Urinary bladder (tissue), 4 donors: ENCODE measurements around the gene GOLGA2. TPM values are rescaled to one million over a fixed set of nuclear protein-coding genes. Genes with fewer than 3 reads are reported as not detected.
"Not testable (repeated sequence)": the region's sequence is repeated elsewhere in the genome, so short reads cannot be mapped to it uniquely, and the experiment has no call there.

Experiments
- DNase-seq: peaks from one replicate; pipeline ENCODE4 v3.0.0-alpha.2; 2015; ENCODE audit errors: extremely low spot score
- H3K27ac ChIP-seq: one replicate; pipeline ENCODE4 v1.5.1; 2013; ENCODE audit warnings: low read depth, mild to moderate bottlenecking, moderate library complexity
- H3K36me3 ChIP-seq: one replicate; pipeline ENCODE4 v1.6.1; 2013; ENCODE audit warnings: mild to moderate bottlenecking, moderate library complexity; ENCODE audit not compliant: insufficient read depth
- H3K4me1 ChIP-seq: one replicate; pipeline ENCODE4 v1.6.1; 2013; ENCODE audit warnings: mild to moderate bottlenecking, moderate library complexity; ENCODE audit not compliant: insufficient read depth
- H3K4me3 ChIP-seq: one replicate; pipeline ENCODE4 v1.5.1; 2013; ENCODE audit warnings: low read depth, low read length
- WGBS: extraction: QIAGEN DNeasy Blood & Tissue Kit; methylation state at CpG from one replicate; pipeline ENCODE4 v1.1.7; 2013; 5-methylcytosine and 5-hydroxymethylcytosine counted together
- polyA plus RNA-seq: library from polyadenylated mRNA; stranded (reverse); fragments of 200-250 nt; gene quantifications from one replicate; pipeline ENCODE4 v1.2.3, GENCODE V29; 2013
- total RNA-seq: library from RNA; depleted of rRNA; stranded (reverse); fragments of >200 nt; gene quantifications from one replicate; pipeline ENCODE4 v1.2.3, GENCODE V29; 2014
- donor health status: healthy with polysubstance abuse.
- donor health status: healthy.

Gene GOLGA2
- total and polyA plus RNA-seq, 2 donors: 88.9 to 147 TPM

GRCh38 chr9:128280084-128280622 is 4.3 kb upstream of the GOLGA2 start:
- Histone ChIP-seq H3K4me1 (no peaks in the 10 kb centered on the region), H3K4me3 (no peak overlapping the region), H3K27ac (no peak overlapping the region), H3K36me3 (no peaks in the 10 kb centered on the region)
- no peak for DNase-seq
- WGBS: 91% methylated on average over 5 of the region's 5 CpGs

GRCh38 chr9:128279088-128280073 is 3.6 kb upstream of the GOLGA2 start:
- H3K36me3 ChIP-seq, H3K4me3 ChIP-seq, DNase-seq, H3K4me1 ChIP-seq, H3K27ac ChIP-seq: not testable (repeated sequence)
- WGBS: 66% methylated on average over 22 of the region's 22 CpGs

GRCh38 chr9:128276574-128277270 is 915 bp upstream of the GOLGA2 start:
- WGBS: 5% methylated on average over 23 of the region's 23 CpGs
- DNase-seq: no peak
- peak overlapping the region; percentile 76 for H3K27ac ChIP-seq
- H3K36me3 ChIP-seq: no peaks in the 10 kb centered on the region
- peak overlapping the region; percentile 45 for H3K4me3 ChIP-seq
- H3K4me1 ChIP-seq: no peaks in the 10 kb centered on the region

DNA sequence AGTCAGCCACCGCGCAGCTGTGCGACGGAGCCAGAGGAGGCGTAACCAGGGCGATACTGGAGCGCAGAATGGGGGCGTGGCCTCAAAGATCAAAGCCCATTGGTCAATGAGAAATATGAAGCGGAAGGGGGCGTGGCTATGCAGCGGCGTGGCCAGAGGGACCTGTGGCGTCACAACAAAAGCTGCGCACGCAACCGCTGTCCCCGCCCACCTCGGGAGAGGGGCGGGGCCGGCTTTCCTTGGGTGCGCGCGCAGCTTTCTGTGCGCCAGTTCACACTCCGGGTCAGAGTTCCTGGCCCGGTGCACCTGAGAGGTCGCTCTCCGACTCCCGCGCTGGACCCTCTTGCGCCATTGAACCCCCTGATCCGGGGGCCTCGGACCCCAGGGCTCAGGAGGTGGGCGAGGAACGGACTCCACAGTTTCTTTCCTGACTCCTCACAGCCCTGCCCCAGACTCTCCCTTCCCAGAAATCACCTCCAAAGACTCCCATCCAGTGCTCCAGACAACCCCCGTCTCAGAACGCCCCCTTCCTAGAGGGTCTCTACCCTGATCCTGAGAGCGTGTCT is 284 bp upstream of the GOLGA2 start, which contains the start of gene SWI5:
TSS of gene SWI5 (plus strand) at position 269 of the 566 bp plus-strand sequence.
- peak within 1 kb of the TSS; percentile 85 for H3K27ac ChIP-seq
- DNase-seq: peak; percentile 100
- no peaks in the 10 kb centered on the region for H3K4me1 ChIP-seq
- H3K36me3 ChIP-seq: no peaks in the 10 kb centered on the region
- peak within 1 kb of the TSS; percentile 91 for H3K4me3 ChIP-seq
- WGBS: under 1% methylated on average over 38 of the region's 38 CpGs

DNA sequence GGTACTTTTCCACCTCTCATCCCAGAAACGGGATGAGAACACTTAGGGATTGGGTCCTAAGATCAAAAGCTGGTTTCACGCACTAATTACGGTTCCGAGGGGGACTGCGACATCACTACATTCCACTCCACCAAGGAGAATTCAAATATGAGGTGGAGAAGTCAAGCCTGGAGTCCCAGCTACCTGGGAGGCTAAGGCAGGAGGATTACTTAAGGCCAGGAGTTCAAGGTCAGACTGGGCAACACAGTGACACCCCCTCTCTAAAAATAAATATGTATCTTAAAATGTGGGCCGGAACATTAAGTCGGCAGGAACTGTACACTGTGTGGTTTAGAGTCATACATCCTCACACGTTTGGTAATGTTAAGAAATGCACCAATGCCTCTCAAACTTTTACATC is 1.6 kb downstream of the GOLGA2 start:
- Histone ChIP-seq H3K27ac (no peak overlapping the region), H3K4me3 (no peak overlapping the region), H3K4me1 (no peaks in the 10 kb centered on the region), H3K36me3 (no peaks in the 10 kb centered on the region)
- no peak for DNase-seq
- 70% methylated on average over 8 of the region's 8 CpGs for WGBS

DNA sequence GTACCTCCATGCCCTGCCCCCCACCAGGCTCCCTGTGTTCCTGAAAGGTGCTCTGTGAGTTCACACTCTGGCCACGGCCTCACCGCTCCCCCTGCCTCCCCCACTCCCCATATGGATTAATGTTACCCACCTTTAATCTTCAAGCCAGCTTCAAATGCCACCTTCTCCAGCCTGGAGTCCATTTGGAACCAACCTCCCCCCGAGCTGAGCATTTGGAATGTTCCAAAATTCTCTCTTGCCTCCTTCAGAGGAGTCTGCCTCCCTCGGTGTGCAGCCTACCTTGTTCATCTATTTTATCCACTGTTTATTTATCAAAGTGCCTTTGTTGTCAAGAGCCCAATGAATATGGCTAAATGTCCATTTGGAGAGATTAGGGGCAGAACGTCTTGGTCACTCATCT is 4.3 kb downstream of the GOLGA2 start:
- Histone ChIP-seq H3K4me3 (no peak overlapping the region), H3K27ac (no peak overlapping the region), H3K36me3 (no peaks in the 10 kb centered on the region), H3K4me1 (no peaks in the 10 kb centered on the region)
- 62% methylated on average over 5 of the region's 5 CpGs for WGBS
- DNase-seq: no peak

GRCh38 chr9:128271112-128271511 is 4.7 kb downstream of the GOLGA2 start:
- Histone ChIP-seq H3K27ac (no peak overlapping the region), H3K36me3 (no peaks in the 10 kb centered on the region), H3K4me3 (no peak overlapping the region), H3K4me1 (no peaks in the 10 kb centered on the region)
- 86% methylated on average over 3 of the region's 3 CpGs for WGBS
- DNase-seq: no peak

DNA sequence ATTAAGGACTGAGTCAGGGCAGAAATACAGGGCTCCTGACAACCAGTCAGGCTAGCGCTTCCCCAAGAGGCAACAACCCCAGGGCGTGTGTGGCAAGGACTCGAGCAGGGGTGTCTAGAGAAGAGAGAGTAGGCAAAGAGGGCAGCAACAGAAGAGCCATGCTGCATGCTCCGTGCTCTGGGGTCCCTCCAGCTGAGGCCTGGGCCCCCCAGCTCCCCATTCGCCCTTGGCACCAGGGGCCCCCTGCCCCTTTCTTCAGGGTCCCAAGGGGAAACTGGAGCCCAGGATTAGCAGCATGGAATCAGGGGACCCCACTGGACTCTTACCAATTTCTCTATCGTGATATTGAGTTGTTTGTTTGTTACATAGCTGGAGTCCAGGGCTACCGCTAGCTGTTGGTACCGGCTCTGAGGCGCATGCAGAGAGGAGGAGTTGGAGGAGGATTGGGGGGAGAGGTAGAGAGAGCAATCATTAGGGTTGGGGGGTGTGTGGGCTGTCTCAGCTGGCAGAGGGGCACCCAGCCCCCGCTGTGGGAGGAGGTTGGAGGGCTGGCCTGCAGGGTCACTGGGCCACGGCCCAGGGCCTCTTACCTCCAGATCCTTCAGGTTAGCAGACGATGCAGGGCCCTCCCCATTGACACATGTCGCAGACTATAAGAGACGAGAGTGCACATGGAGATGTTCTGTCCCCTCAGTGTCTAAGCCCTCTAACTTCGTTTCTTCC is 8.8 kb downstream of the GOLGA2 start:
- no peaks in the 10 kb centered on the region for H3K36me3 ChIP-seq
- no peak overlapping the region for H3K4me3 ChIP-seq
- H3K27ac ChIP-seq: no peak overlapping the region
- 89% methylated on average over 15 of the region's 15 CpGs for WGBS
- no peak for DNase-seq
- no peaks in the 10 kb centered on the region for H3K4me1 ChIP-seq

DNA sequence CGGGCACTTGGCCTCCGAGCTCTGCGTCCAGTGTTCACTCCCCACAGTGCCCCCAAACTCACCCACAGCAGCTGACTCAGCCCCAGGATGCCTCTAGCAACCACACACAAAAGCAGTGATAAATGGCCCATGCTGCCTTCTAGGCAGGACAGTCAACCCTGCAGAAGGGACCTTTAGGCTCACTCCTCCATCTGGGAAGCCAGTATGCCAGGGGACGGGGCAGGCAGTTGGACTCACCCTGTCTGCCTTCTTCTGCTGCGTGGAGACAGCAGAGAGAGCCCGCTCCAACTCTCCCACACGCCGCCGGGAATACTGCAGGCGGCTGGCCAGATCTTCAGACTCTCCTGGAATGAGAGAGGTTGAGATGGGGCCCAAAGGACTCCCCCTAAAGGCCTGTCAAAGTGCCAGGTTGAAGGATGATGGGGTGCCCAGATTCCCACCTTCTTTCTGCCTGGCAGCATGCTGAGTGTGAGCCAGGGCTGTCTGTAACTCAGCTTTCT is 10.4 kb downstream of the GOLGA2 start:
- Histone ChIP-seq H3K27ac (no peak overlapping the region), H3K36me3 (no peaks in the 10 kb centered on the region), H3K4me1 (no peaks in the 10 kb centered on the region), H3K4me3 (no peak overlapping the region)
- WGBS: 87% methylated on average over 10 of the region's 10 CpGs
- DNase-seq: no peak

GRCh38 chr9:128262687-128263086 is 13.1 kb downstream of the GOLGA2 start:
- H3K27ac ChIP-seq: no peak overlapping the region
- no peaks in the 10 kb centered on the region for H3K36me3 ChIP-seq
- DNase-seq: no peak
- 69% methylated on average over 4 of the region's 4 CpGs for WGBS
- no peak overlapping the region for H3K4me3 ChIP-seq
- no peaks in the 10 kb centered on the region for H3K4me1 ChIP-seq

GRCh38 chr9:128260340-128260739 is 15.5 kb downstream of the GOLGA2 start:
- no peaks in the 10 kb centered on the region for H3K4me1 ChIP-seq
- H3K27ac ChIP-seq: no peak overlapping the region
- 95% methylated on average over 17 of the region's 17 CpGs for WGBS
- no peak overlapping the region for H3K4me3 ChIP-seq
- peaks cover 5% of the 10 kb centered on the region for H3K36me3 ChIP-seq
- no peak for DNase-seq

DNA sequence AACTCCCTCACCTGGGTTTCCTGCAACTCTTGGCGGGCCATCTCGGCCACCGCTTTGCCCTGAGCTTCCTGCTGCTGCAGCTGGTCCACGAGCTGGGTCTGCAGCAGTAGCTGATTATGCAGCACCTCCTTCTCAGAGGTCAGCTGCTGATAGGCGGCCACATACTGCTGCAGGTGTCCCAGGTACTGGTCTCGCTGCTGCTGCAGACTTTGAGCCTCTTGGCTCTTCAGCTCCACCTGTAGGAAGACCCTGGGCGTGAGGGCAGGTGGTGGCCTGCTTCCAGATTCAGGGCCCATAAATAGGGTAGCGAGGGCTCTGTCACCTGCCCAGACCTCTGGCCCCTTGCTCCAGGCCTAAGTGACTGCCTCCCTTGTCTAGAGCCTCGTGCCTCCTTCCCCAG is 16.7 kb downstream of the GOLGA2 start:
- WGBS: 86% methylated on average over 9 of the region's 9 CpGs
- DNase-seq: no peak

DNA sequence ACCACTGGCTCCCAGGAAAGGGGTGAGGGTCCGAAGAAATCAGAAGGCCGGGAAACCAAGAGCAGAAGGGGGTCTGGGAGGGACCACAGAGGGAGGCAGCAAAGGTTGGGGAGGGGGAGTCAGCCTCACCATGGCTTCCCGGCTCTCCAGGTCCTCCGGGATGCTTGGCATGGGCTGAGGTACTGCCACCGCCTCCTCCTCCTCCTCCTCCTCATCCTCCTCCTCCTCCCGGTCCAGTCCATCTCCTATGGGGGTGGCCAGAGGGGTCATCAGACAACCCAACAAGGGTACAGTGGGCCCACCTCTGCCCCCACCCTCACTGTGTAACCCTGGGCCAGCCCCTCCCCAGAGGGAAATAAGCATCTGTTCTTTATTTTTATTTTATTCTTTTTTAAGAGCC is 17.5 kb downstream of the GOLGA2 start:
- no peaks in the 10 kb centered on the region for H3K4me1 ChIP-seq
- no peak overlapping the region for H3K4me3 ChIP-seq
- H3K36me3 ChIP-seq: peaks cover 5% of the 10 kb centered on the region
- 86% methylated on average over 6 of the region's 6 CpGs for WGBS
- H3K27ac ChIP-seq: no peak overlapping the region
- no peak for DNase-seq

More for the DNA sequence above, 16.7 kb downstream of the GOLGA2 start:
- Histone ChIP-seq H3K27ac (no peak overlapping the region), H3K36me3 (peaks cover 5% of the 10 kb centered on the region), H3K4me1 (no peaks in the 10 kb centered on the region), H3K4me3 (no peak overlapping the region)
